Measurements from ENCODE around the gene MAGEF1.
"Not testable (repeated sequence)": the region's sequence is repeated elsewhere in the genome, so short reads cannot be mapped to it uniquely, and the experiment has no call there.

The MAGEF1 gene

GRCh38 chr3:184742676-184743135 lies 30.8 kb upstream of the MAGEF1 start:
- DNase-seq (ENCODE audit: extremely low read depth in 1 of 2, low read depth in 1 of 2) = no peak

- DNase-seq (ENCODE audit: extremely low read depth in 1 of 2, low read depth in 1 of 2) = no peak
Observed at GRCh38 chr3:184741798-184742675, 30.2 kb upstream of the MAGEF1 start.

GRCh38 chr3:184741259-184741556 lies 29.3 kb upstream of the MAGEF1 start:
- no peak for DNase-seq (ENCODE audit: extremely low read depth in 1 of 2, low read depth in 1 of 2)

- DNase-seq (ENCODE audit: extremely low read depth in 1 of 2, low read depth in 1 of 2) = peak in 1 of 2 donors; percentile 16
Observed at GRCh38 chr3:184740509-184741258, 28.8 kb upstream of the MAGEF1 start.

DNA sequence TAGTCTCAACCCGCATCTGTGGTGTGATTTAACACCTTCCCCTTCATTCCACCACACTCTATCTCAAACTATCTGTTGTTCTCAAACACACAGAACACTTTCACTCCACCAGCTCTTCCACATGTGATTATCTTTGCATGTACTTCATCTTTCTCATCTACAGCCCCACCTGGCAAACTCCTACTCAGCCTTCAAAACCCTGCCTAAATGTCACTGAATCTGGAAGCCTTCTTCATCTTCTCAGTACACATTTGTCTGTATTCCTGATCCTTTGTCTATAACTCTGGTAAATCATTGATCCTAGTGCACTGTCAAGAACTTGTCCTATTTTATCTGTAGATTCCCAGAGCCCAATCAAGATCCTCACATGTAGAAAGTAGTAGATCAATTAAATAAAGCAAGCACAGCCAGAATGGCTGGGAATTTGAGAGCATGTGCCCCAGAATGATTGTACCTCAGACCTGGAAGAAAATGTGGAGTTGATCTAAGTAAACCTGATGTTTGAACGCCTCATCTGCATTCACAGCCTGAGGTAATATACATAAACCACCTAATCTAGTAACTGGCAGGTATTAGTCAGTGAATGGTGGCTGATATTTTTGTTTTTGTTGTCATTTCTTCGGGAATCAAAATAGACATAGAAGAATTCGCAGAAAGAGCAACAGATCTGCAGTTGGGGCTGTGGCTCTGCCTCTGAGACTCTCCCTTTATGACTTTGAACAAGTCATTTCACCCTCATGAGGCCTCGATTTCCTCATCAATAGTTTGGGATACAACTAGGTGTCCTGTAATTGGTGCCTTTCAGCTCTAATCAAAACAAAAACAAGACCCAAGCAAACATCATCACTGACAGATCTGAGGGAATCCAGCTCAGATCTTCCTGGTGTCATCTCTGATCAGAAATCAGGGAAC lies 28.0 kb upstream of the MAGEF1 start:
- no peak for DNase-seq (ENCODE audit: extremely low read depth in 1 of 2, low read depth in 1 of 2)

- no peak for DNase-seq (ENCODE audit: extremely low read depth in 1 of 2, low read depth in 1 of 2)
Observed at GRCh38 chr3:184738982-184739381, 27.1 kb upstream of the MAGEF1 start.

GRCh38 chr3:184738506-184738890 lies 26.6 kb upstream of the MAGEF1 start:
- DNase-seq (ENCODE audit: extremely low read depth in 1 of 2, low read depth in 1 of 2) = no peak

DNA sequence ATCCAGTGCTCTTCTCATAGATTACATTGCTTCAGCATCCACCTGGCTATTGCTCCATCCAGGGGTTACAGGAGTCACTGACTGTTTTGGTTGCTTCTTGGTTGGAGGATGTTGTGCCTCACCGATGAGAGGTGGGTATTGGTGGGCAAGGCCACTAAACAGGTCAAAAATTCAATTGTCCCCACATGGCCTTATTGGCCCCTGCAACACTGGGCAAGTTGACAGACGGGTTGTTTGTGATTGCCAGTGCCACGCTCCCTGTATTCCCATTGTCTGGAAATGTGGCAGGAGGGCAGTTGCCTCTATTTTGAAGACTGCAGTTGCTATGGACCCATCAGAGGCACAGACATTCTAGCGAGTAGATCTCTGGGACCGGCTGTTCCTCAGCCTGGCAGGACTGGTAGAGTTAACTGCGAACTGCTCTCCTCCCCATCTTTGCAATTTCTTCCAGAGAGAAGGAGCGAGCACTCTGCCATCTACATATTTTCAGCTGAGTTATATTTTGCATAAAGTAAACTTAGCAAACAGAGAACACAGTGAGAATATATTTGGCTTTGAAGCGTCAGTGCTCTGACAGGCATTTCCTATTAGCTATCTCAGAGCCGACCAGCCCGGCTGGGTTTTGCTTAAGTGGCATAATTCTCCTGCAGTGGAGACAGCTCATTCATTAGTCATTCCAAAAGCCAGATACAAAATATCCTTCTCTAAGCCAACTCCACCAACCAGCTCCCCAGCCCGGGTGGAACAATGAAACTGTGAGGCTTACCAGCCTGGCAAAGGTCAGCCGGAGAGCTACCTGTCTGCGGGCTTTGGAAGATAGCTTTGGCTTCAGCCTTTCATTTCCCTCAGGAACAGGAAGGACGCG lies 26.0 kb upstream of the MAGEF1 start:
- no peak for DNase-seq (ENCODE audit: extremely low read depth in 1 of 2, low read depth in 1 of 2)

DNA sequence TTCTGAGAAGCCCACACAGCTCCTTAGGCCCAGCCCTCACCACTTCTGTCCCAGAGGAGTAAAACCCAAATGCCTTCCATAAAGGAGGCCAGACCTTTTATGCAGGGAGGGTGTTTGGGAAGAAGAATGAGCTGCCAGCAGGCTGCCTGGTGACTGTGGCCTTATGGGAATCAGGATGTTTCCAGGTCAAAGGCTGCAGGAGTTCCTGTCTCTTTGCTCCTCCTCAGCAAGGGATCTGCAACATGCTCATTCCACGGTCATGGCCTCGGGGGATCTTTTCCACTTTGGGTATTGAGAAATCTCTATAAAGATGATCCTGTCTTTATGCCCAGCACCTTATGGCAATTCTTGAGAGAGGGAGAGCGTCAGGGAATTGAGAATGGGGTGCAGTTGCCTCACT lies 25.2 kb upstream of the MAGEF1 start:
- no peak for DNase-seq (ENCODE audit: extremely low read depth in 1 of 2, low read depth in 1 of 2)

GRCh38 chr3:184734903-184735701 lies 23.2 kb upstream of the MAGEF1 start:
- DNase-seq (ENCODE audit: extremely low read depth in 1 of 2, low read depth in 1 of 2) = no peak

- no peak for DNase-seq (ENCODE audit: extremely low read depth in 1 of 2, low read depth in 1 of 2)
Observed at GRCh38 chr3:184733971-184734608, 22.2 kb upstream of the MAGEF1 start.

GRCh38 chr3:184733181-184733580 lies 21.3 kb upstream of the MAGEF1 start:
- no peak for DNase-seq (ENCODE audit: extremely low read depth in 1 of 2, low read depth in 1 of 2)

- no peak for DNase-seq (ENCODE audit: extremely low read depth in 1 of 2, low read depth in 1 of 2)
Observed at GRCh38 chr3:184731786-184732537, 20.1 kb upstream of the MAGEF1 start.

DNA sequence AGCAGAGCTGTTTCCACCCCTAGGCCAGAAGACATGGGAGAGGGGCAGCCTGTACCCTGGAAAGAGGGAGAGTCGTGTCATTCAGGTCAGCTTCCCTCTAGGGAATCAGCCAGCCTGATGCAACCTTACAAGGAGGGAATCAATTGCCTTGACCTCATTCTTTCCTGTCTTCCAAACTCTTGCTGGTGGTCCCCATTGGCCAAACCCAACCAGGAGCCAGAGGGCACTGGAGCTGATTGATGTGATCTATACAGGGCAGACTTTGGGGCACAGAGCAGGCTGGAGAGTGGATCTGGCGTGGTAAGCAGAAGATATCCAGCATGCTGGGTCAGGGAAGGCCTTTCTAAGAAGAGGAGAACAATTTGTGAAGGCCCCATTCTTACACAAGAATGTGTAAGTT lies 19.1 kb upstream of the MAGEF1 start:
- DNase-seq (ENCODE audit: extremely low read depth in 1 of 2, low read depth in 1 of 2) = no peak

DNA sequence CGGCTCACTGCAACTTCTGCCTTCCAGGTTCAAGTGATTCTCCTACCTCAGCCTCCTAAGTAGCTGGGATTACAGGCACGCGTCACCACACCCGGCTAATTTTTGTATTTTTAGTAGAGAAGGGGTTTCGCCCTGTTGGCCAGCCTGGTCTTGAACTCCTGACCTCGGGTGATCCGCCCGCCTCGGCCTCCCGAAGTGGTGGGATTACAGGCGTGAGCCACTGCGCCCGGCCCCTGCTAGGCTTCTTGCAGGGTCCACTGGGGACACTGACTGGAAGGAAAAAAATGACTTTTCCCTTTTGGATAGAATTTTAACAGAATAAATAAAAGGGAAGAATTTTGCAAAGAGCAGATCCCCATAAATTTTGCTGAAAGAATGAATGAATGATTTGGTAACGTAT lies 17.3 kb upstream of the MAGEF1 start:
- not testable (repeated sequence) for DNase-seq (ENCODE audit: extremely low read depth in 1 of 2, low read depth in 1 of 2)

DNA sequence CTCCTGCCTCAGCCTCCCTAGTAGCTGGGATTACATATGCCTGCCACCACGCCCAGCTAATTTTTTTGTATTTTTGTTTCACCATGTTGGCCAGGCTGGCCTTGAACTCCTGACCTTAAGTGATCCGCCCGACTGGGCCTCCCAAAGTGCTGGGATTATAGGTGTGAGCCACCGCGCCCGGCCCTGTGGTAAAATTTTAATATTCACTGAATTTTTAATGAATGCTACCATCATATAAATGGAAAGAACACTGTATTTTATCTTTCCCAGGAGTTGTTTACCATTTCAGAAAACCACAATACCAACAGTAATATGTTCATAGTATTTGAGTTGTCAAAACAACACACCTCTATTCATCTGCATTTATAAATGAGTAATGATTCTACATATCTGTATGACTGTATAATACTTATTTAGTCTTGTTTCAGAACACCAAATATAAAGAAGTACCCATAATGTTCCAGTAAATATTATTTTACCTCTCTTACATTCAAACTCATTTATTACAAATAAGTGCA lies 16.2 kb upstream of the MAGEF1 start:
- no peak for DNase-seq (ENCODE audit: extremely low read depth in 1 of 2, low read depth in 1 of 2)

GRCh38 chr3:184727357-184728009 lies 15.6 kb upstream of the MAGEF1 start:
- DNase-seq (ENCODE audit: extremely low read depth in 1 of 2, low read depth in 1 of 2) = no peak

DNA sequence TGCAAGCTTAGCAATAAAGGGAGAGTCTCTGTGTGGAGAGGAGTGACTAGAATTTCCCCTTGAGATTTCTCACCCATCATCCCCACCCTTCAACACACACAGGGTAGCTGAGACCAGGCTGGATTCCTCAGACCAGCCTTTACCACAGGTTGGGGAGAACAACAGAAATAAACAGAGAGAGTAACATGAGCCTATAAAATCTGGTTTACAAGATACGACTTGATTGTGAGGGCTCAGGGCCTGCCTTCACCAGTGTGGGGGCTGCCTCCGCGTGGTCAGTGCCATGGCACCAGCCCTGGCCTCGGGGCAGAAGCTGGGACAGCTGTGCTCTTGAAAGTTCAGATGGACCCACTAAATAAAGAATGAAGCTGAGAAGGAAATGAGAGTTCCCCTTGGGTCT lies 14.6 kb upstream of the MAGEF1 start:
- DNase-seq (ENCODE audit: extremely low read depth in 1 of 2, low read depth in 1 of 2) = no peak

Data from stimulated activated CD8-positive, alpha-beta memory T cell treated with anti-CD3 and anti-CD28 coated beads, Interleukin-7, amount 100 ng/mL, for 48 hours (primary cell).